SKM-1 treated with dmso at 0.1 percent for 144 hours (cell line): Measurements from ENCODE around the gene FAM210B.
"Not testable (repeated sequence)": the region's sequence is repeated elsewhere in the genome, so short reads cannot be mapped to it uniquely, and the experiment has no call there.

Experiments
- DNase-seq: peaks from one replicate; lab custom pipeline; 2025; ENCODE audit not compliant: unreplicated experiment; lab: John Stamatoyannopoulos, UW

The FAM210B gene

GRCh38 chr20:56391596-56392131 is 32.9 kb downstream of the FAM210B start:
- peak; percentile 45 for DNase-seq

- DNase-seq = peak; percentile 96
Observed at GRCh38 chr20:56392132-56392880, 33.5 kb downstream of the FAM210B start, which contains the start of the genes AURKA and CSTF1. AURKA (minus strand) TSS chr20:56392215; CDS start chr20:56388197, 4,018 bp downstream. CSTF1 (plus strand) TSS chr20:56392645; CDS start chr20:56395553, 2,908 bp downstream.

DNA sequence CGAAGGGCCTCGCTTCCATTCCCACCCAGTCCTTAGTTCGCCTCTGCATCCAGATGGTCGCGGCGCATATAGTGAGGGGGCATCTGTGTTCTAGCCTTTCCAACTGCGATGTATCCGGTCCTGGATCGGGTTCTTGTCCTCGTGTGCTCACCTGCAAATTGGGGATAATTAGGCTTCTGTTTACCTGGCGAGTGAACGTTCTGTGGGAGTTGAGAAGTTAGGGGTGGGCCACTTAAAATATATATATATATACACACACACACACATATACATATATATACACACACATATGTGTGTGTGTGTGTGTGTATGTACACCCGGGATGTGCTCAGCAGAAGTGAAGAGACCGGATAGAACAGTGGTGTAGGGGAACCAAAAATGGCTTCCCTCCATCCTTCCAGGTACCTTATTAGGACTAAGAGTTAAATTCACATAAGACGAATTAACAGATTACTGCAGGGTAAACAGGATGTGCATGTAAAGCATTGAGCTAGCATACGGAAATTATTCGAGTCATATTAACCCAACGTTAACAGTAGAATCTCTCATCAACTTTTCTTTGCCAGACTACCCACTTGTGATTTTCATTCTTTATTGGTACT is 34.2 kb downstream of the FAM210B start:
- DNase-seq = peak; percentile 8

DNA sequence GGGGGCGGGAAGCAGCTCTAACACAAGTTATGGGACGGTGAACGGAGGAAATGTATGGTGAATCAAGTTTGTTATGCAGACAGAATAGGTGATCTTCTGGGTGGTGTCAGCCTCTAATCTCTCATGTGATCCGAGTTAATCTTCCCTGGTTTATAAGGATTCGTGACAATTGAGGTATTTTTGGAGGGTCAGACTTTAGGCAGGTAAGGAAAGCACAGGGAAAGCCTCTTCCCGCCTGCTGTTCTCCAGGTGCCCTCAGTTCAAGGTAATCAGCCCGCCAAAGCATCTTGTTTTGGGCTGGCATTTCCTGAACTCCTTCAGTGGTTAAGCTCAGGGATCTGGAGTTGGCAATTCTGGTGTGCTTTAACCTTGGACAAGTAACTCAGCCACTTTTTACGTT is 34.9 kb downstream of the FAM210B start:
- no peak for DNase-seq

GRCh38 chr20:56395166-56395565 is 36.4 kb downstream of the FAM210B start:
- no peak for DNase-seq

DNA sequence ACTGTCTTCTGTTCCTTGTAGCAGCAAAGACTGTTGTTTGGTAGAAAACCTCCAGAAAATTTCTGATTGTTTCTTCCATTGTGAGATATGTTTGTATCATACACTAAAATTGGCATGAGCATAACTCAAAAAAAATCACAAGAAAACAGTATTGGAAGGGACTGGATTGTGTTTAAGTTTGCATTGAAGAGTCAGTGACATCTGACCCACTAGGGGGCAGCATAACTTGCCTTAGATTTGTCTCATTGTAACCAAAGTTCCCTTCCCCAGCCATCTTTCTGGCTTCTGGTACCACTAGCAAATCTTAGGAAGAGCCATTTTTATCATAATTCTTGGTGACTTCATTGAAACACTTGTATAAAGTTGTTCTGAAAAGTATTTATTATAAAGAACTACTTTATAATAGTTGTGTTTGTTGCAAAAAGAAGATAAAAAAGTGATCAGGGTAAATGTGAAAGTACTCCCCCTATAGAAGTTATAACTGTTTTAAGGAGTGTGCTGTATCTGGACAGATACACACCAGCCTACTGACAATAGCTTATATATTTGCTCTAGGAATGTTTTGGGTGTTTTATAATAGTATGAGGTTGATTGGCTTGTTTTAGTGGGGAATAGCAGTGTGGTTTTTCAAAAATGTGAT is 41.3 kb downstream of the FAM210B start:
- DNase-seq = peak; percentile 59

GRCh38 chr20:56403465-56403864 is 44.7 kb downstream of the FAM210B start:
- no peak for DNase-seq

- not testable (repeated sequence) for DNase-seq
Observed at GRCh38 chr20:56405356-56405755, 46.6 kb downstream of the FAM210B start.

DNA sequence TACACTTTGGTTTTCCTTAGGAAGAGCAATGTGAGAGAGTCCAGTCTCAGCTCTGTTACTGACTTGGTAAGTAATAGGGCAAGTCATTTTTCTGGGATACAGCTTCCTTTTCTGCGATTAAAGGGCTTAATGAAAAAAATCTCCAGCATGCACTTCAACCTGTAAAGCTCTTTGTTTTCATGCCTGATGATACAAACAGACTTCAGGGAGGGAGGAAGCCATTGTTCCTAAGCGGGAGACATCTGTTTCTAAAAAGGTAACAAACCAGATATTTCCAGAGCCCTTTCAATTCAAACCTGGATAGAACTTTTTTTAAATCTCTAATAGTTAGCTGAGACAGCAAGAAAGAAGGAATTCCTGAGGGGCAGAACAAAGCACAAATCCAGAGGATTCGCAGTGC is 48.1 kb downstream of the FAM210B start:
- DNase-seq = no peak

GRCh38 chr20:56409521-56409920 is 50.7 kb downstream of the FAM210B start:
- DNase-seq = peak; percentile 34

- DNase-seq = no peak
Observed at GRCh38 chr20:56409956-56410355, 51.2 kb downstream of the FAM210B start.

- not testable (repeated sequence) for DNase-seq
Observed at GRCh38 chr20:56411287-56411686, 52.5 kb downstream of the FAM210B start.

- DNase-seq = peak; percentile 84
Observed at GRCh38 chr20:56411759-56412472, 53.1 kb downstream of the FAM210B start, which contains the start of gene CASS4. CASS4 (plus strand) TSS chr20:56412260; CDS start chr20:56412459, 199 bp downstream.

DNA sequence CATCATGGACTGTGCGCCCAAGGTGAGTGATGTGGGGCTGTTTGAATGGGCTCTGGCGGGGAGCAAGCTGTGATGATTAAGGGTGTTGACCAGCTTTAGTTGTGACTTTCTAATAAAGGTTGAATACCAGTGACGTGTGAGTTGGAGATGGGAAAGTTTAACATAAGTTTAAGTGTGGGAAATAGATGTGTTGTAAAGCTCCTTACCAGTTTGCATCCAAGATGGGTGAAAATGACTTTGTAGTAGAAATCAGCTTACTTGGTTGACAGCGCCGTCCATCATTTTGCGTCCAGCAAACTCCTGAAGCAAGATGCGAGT is 53.7 kb downstream of the FAM210B start:
- no peak for DNase-seq

DNA sequence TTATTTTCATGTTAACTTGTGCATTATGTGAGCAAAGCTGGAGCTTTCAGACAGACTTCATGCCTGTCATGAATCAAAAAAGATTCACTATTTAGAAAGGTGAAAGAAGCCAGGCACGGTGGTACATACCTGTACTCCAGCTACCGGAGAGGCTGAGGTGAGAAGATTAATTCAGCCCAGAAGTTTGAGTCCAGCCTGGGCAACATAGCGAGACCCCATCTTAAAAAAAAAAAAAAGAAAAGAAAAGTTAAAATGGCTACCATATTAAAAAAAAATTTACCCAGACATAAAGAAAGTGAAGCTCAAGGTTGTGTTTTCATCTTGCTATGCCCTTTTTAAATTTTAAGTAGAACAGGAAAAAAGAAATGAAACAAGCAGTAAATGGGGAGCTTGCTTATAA is 54.2 kb downstream of the FAM210B start:
- DNase-seq = no peak

GRCh38 chr20:56414842-56415765 is 56.3 kb downstream of the FAM210B start:
- no peak for DNase-seq

DNA sequence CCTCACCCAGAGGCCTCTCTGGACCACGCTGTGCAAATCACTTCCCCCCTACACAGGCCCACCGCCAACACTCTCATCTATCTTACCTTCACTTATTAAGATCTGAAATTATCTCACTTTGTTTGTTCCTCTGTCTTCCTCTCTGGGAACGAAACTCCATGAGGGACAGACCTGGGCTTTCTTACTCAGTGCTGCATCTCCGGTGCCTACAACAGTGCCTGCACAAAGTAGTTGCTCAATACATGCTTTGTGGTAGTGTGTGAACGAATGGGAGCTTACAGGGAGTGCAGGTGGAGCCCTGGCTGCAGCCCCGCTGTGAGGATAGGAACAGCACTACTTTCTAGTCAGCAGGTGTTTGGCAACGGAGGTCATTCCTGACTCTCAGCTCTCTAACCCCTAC is 58.6 kb downstream of the FAM210B start:
- DNase-seq = no peak

DNA sequence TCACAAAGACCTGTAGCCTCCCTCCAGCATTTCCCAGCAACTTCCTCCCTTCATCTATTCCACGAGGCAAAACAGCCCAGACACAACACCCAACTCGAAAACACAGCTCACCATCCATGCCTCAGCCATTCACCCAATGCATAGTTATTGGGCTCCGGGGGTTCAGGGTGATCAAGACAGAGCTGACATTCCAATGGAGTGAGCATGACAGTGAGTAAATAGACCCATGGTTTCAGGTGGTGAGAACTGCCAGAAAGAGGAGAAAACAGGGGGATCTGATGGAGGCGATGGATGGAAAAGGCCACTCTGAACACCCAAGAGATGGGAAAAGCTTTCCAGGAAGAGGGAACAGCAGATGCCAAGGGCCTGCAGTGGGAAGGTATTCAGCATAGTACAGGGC is 59.1 kb downstream of the FAM210B start:
- DNase-seq = no peak
